OCI-LY1 (cell line): ENCODE results near the gene ZNF646.
A peak's percentile ranks its signal among the peaks of the same experiment; 100 is the strongest.
"Not testable (repeated sequence)": the region's sequence is repeated elsewhere in the genome, so short reads cannot be mapped to it uniquely, and the experiment has no call there.

Experiments
- H2AFZ ChIP-seq: fragments of 200-600 bp; sonication (generic), shearing (Covaris generic); 2 replicates; pipeline ENCODE4 v1.6.0; 2014; ENCODE audit warnings: antibody characterized with exemption, mild to moderate bottlenecking, low read length
- H3F3A ChIP-seq: fragments of 200-600 bp; sonication (generic), shearing (Covaris generic); 2 replicates; pipeline ENCODE4 v1.6.0; 2014; ENCODE audit warnings: mild to moderate bottlenecking, antibody characterized with exemption, low read length, moderate library complexity; ENCODE audit not compliant: insufficient read depth
- H3K27ac ChIP-seq: fragments of 200-600 bp; sonication (generic); 2 replicates; pipeline ENCODE4 v1.5.1; 2014; ENCODE audit warnings: low read length, mixed run types, mild to moderate bottlenecking, low read depth; ENCODE audit not compliant: poor library complexity, severe bottlenecking
- H3K27me3 ChIP-seq: fragments of 200-600 bp; sonication (generic); 2 replicates; pipeline ENCODE4 v1.6.0; 2014; ENCODE audit warnings: antibody characterized with exemption, mild to moderate bottlenecking, low read length, moderate library complexity; ENCODE audit not compliant: insufficient read depth
- H3K36me3 ChIP-seq: fragments of 200-600 bp; sonication (generic); 2 replicates; pipeline ENCODE4 v1.6.1; 2014; ENCODE audit warnings: mild to moderate bottlenecking, antibody characterized with exemption, low read length, moderate library complexity, mixed read lengths; ENCODE audit not compliant: insufficient read depth
- H3K4me1 ChIP-seq: fragments of 200-600 bp; sonication (generic); 2 replicates; pipeline ENCODE4 v1.5.1; 2014; ENCODE audit warnings: mild to moderate bottlenecking, low read length, moderate library complexity; ENCODE audit not compliant: insufficient read depth, severe bottlenecking
- H3K4me2 ChIP-seq: fragments of 200-600 bp; sonication (generic), shearing (Covaris generic); 2 replicates; pipeline ENCODE4 v1.6.1; 2014; ENCODE audit warnings: low read length
- H3K4me3 ChIP-seq: fragments of 200-600 bp; sonication (generic); 2 replicates; pipeline ENCODE4 v1.5.1; 2014; ENCODE audit warnings: low read length, low read depth, mild to moderate bottlenecking, mixed read lengths; ENCODE audit not compliant: poor library complexity, severe bottlenecking
- H3K79me2 ChIP-seq: fragments of 200-600 bp; shearing (Covaris generic); 2 replicates; pipeline ENCODE4 v1.6.1; 2016; ENCODE audit warnings: mixed run types, low read length, mixed read lengths; ENCODE audit not compliant: insufficient read depth
- H3K9ac ChIP-seq: fragments of 200-600 bp; sonication (generic), shearing (Covaris generic); 2 replicates; pipeline ENCODE4 v1.6.1; 2014; ENCODE audit warnings: mild to moderate bottlenecking, low read length, mixed read lengths
- H3K9me2 ChIP-seq: fragments of 200-600 bp; sonication (generic), shearing (Covaris generic); 2 replicates; pipeline ENCODE4 v1.6.1; 2014; ENCODE audit warnings: low read depth, mild to moderate bottlenecking, low read length, mixed read lengths
- H3K9me3 ChIP-seq: fragments of 200-600 bp; shearing (Covaris generic); 2 replicates; pipeline ENCODE4 v1.6.1; 2014; ENCODE audit warnings: low read length, mixed read lengths
- H4K20me1 ChIP-seq: fragments of 200-600 bp; sonication (generic), shearing (Covaris generic); 2 replicates; pipeline ENCODE4 v1.6.0; 2016; ENCODE audit warnings: mild to moderate bottlenecking, low read length; ENCODE audit not compliant: insufficient read depth
- EZH2 ChIP-seq: fragments of 200-600 bp; sonication (generic), shearing (Covaris generic); IDR thresholded peaks from 2 replicates; pipeline ENCODE4 v1.8.0; 2017; ENCODE audit warnings: borderline replicate concordance, mixed run types, mild to moderate bottlenecking, antibody characterized with exemption, low read length, moderate library complexity, mixed read lengths
- TF ChIP-seq, protein P1 (sequence below): fragments of 200-600 bp; sonication (generic), shearing (Covaris generic); IDR thresholded peaks from 2 replicates; pipeline ENCODE4 v1.5.1; 2017; ENCODE audit warnings: mild to moderate bottlenecking, antibody characterized with exemption, low read length, moderate library complexity, mixed read lengths

Gene ZNF646

DNA sequence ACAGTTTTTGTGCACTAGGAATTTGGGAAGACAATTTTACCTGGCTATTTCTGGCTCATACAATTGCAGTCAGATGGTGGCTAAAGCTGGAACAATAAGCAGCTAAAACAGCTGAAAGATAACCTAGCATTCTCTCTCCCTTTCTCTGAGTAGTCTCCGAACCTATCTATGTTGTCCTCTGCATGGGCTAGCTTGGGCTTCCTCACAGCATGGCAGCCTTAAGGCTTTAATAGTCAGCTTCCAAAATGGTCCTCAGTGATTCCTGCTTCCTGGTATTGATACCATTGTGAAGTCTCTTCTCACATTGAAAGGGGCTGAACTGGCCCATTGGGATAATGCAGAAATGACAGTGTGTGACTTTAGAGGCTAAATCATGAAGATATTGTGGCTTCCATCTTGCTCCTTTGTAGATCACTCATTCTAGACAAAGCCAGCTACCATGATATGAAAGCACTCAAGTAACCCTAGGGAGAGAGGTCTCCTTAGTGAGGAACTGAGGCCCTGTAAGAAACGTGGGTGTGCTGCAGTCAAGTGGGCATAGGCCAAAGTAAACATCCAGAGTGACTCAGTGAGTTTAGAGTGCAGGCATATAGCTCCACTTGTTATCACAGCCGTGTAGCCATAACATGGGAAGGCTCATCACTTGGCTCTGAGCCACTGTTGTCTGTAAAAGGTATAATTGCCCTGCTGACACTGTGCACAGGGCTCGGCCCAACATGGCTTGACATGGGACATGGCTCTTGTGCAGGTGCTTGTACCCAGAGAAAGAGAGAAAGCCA lies 25.8 kb downstream of the ZNF646 start:
- H3F3A ChIP-seq = no peaks in the 10 kb centered on the region
- H3K36me3 ChIP-seq = no peaks in the 10 kb centered on the region
- H3K4me3 ChIP-seq = no peak overlapping the region
- H3K9ac ChIP-seq = no peak overlapping the region
- no peak overlapping the region for H2AFZ ChIP-seq
- H3K79me2 ChIP-seq = no peaks in the 10 kb centered on the region
- TF ChIP-seq EZH2 = no peak
- TF ChIP-seq, protein P1, sequence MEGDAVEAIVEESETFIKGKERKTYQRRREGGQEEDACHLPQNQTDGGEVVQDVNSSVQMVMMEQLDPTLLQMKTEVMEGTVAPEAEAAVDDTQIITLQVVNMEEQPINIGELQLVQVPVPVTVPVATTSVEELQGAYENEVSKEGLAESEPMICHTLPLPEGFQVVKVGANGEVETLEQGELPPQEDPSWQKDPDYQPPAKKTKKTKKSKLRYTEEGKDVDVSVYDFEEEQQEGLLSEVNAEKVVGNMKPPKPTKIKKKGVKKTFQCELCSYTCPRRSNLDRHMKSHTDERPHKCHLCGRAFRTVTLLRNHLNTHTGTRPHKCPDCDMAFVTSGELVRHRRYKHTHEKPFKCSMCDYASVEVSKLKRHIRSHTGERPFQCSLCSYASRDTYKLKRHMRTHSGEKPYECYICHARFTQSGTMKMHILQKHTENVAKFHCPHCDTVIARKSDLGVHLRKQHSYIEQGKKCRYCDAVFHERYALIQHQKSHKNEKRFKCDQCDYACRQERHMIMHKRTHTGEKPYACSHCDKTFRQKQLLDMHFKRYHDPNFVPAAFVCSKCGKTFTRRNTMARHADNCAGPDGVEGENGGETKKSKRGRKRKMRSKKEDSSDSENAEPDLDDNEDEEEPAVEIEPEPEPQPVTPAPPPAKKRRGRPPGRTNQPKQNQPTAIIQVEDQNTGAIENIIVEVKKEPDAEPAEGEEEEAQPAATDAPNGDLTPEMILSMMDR = no peak
- no peaks in the 10 kb centered on the region for H3K9me3 ChIP-seq
- H3K4me1 ChIP-seq = peaks cover 8% of the 10 kb centered on the region
- no peak overlapping the region for H3K4me2 ChIP-seq
- no peaks in the 10 kb centered on the region for H4K20me1 ChIP-seq
- H3K27me3 ChIP-seq = no peaks in the 10 kb centered on the region
- H3K9me2 ChIP-seq = no peaks in the 10 kb centered on the region
- no peak overlapping the region for H3K27ac ChIP-seq

DNA sequence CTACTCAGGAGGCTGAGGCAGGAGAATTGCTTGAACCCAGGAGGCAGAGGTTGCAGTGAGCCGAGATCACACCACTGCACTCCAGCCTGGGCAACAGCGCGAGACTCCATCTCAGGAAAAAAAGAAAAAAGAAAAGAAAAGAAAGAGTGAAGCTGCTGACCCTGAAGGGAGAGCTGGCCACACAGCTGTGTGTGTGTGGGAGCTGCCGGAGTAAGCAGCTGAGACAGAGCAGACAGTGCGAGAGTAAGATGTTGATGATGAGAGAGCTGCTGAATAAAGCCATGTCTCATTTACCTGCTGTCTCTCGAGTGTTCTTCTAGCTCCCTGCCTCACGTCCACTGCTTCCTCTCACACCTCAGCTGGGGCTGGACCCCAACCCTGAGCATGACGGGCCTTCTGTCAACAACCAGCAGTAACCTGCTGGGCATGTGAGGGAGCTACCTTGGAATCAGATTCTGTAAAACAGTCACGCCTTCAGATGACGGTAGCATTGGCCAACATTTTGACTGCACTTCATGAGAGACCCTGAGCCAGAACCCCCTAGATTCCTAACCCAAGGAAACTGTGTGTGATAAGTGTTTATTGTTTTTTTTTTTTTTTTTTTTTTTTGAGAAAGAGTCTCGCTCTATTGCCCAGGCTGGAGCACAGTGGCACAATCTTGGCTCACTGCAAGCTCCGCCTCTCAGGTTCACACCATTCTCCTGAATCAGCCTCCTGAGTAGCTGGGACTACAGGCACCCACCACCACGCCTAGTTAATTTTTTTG lies 26.8 kb downstream of the ZNF646 start:
- not testable (repeated sequence) for H3K4me3 ChIP-seq, H3K79me2 ChIP-seq, H3K9me2 ChIP-seq, H2AFZ ChIP-seq, H3K4me2 ChIP-seq, H3F3A ChIP-seq, H3K27ac ChIP-seq, H4K20me1 ChIP-seq, H3K9me3 ChIP-seq, H3K27me3 ChIP-seq, H3K9ac ChIP-seq, H3K36me3 ChIP-seq, H3K4me1 ChIP-seq

DNA sequence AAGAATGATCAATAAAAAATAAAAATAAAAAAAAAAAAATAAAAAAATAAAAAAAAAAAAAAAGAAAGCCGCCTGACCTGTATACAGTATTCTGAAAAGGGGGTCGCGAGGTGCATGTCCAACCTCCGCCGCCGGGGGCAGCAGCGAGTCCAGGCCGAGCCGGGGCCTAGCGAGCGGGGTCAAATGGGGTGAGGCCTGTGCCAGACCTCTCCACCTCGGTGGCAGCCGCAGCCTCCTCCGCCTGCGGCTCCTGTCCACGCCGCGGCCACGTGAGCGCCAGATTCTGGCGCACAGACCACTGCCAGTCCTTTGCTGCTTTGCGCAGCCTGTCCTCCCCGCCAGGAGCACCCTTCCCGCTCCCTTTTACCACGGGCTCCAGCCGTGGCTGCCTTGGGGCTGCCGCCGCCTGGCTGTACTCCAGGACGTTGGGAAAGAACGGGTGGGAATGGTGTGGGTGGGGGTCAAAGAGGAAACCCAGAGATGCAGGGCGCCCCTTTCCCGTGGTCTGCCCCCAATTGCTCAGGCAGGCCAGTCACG lies 31.5 kb downstream of the ZNF646 start:
- Histone ChIP-seq H3K9ac (peak overlapping the region; percentile 39; the same call in 1 of the 2 replicates), H3K9me2 (no peaks in the 10 kb centered on the region), H3F3A (peaks cover 5% of the 10 kb centered on the region), H3K27me3 (no peaks in the 10 kb centered on the region), H4K20me1 (no peaks in the 10 kb centered on the region), H3K36me3 (peaks cover 13% of the 10 kb centered on the region; the same call in 1 of the 2 replicates), H3K4me2 (peak overlapping the region; percentile 43), H3K4me1 (peaks cover 25% of the 10 kb centered on the region), H2AFZ (no peak overlapping the region), H3K4me3 (peak overlapping the region; percentile 10), H3K9me3 (no peaks in the 10 kb centered on the region), H3K79me2 (no peaks in the 10 kb centered on the region), H3K27ac (no peak overlapping the region)
- TF ChIP-seq EZH2 = no peak
- TF ChIP-seq, protein P1 = peak; percentile 60
